ENCODE data around the gene TRPC4AP.

DNA sequence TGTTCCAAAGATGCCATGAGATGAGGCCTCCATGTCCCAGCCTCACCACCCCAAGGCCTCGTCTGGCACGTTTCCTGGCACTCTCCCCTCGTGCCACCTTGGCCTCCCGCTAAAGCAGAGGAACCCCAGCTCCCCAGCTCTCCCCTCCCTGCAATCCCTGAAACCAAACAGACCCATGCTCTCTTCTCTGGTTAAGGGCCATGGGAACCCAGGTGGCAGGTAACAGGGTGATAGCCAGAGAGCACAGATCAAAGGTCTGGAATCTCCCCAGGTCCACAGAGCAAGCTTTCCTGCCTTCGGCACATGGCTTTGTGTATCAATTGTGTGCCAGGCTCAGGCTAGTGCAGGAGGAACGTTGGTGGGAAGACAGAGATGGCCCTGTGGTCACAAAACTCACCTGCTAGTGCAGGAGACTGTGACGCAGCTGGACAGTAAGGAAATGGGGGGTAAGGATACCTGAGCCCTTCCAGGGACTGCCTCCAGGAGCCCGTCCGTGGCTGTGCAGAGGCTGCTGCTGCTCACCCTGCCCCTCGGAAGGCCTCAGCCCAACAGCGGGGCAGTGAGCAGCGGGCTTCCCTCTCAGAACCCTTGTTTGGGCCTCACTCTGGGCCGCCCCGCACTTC, 98.0 kb downstream of the TRPC4AP start:
- no peak for TF ChIP-seq POLR2A (IDR thresholded peaks at IDR 0.05)
- TF ChIP-seq, protein P1, sequence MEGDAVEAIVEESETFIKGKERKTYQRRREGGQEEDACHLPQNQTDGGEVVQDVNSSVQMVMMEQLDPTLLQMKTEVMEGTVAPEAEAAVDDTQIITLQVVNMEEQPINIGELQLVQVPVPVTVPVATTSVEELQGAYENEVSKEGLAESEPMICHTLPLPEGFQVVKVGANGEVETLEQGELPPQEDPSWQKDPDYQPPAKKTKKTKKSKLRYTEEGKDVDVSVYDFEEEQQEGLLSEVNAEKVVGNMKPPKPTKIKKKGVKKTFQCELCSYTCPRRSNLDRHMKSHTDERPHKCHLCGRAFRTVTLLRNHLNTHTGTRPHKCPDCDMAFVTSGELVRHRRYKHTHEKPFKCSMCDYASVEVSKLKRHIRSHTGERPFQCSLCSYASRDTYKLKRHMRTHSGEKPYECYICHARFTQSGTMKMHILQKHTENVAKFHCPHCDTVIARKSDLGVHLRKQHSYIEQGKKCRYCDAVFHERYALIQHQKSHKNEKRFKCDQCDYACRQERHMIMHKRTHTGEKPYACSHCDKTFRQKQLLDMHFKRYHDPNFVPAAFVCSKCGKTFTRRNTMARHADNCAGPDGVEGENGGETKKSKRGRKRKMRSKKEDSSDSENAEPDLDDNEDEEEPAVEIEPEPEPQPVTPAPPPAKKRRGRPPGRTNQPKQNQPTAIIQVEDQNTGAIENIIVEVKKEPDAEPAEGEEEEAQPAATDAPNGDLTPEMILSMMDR (IDR thresholded peaks at IDR 0.05) = no peak
